D341Med (cell line): ENCODE results near the gene OVOL2.
A peak's percentile ranks its signal among the peaks of the same experiment; 100 is the strongest.
"Not testable (repeated sequence)": the region's sequence is repeated elsewhere in the genome, so short reads cannot be mapped to it uniquely, and the experiment has no call there.

ENCODE experiments used
- DNase-seq: peaks from one replicate; pipeline ENCODE4 v3.0.0; 2012; ENCODE audit warnings: low spot score

The OVOL2 gene

GRCh38 chr20:18057101-18057993 lies at the start of gene OVOL2:
Gene OVOL2, minus strand, starts transcription at chr20:18057916. Its CDS starts 282 bp downstream, at chr20:18057634.
- peak; percentile 56 for DNase-seq

DNA sequence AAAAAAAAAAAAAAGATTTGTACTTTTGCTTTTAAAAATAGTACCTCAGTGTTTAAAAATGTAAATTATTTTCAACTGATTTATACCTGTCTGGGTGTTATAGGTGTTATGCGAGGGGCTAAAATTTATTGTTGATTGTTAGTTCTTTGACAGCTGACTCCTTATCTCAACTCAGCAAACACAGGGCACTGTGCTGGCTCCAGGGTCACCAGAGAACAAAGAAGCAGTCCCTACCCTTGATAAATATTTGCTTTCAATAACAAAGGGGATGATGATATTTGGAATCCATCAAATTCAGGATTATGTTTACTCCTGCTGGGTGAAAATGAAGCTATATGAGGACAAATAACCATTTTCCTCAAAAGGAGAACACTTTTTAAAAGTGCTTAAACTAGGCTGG lies 45.8 kb upstream of the OVOL2 start:
- no peak for DNase-seq

- DNase-seq: no peak
These were observed 43.6 kb upstream of the OVOL2 start for GRCh38 chr20:18101125-18101810.

DNA sequence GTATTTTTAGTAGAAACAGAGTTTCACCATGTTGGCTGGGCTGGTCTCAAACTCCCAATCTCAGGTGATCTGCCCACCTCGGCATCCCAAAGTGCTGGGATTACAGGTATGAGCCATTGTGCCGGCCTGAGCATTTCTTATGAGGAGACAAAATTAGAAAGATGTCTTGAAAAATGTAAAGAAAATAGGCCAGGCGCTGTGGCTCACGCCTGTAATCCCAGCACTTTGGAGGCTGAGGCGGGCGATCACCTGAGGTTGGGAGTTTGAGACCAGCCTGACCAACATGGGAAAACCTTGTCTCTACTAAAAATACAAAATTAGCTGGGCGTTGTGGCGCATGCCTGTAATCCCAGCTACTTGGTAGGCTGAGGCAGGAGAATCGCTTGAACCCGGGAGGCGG lies 42.9 kb upstream of the OVOL2 start:
- not testable (repeated sequence) for DNase-seq

GRCh38 chr20:18094191-18094590 lies 36.5 kb upstream of the OVOL2 start:
- no peak for DNase-seq

GRCh38 chr20:18093388-18093787 lies 35.7 kb upstream of the OVOL2 start:
- DNase-seq: no peak

GRCh38 chr20:18092890-18093289 lies 35.2 kb upstream of the OVOL2 start:
- no peak for DNase-seq

GRCh38 chr20:18091623-18092022 lies 33.9 kb upstream of the OVOL2 start:
- no peak for DNase-seq

GRCh38 chr20:18090477-18090876 lies 32.8 kb upstream of the OVOL2 start:
- DNase-seq: no peak

- DNase-seq: no peak
These were observed 32.3 kb upstream of the OVOL2 start for GRCh38 chr20:18090044-18090443.

- not testable (repeated sequence) for DNase-seq
These were observed 31.1 kb upstream of the OVOL2 start for GRCh38 chr20:18088841-18089240.

GRCh38 chr20:18088298-18088697 lies 30.6 kb upstream of the OVOL2 start:
- not testable (repeated sequence) for DNase-seq

GRCh38 chr20:18087054-18087453 lies 29.3 kb upstream of the OVOL2 start:
- DNase-seq: no peak

- DNase-seq: not testable (repeated sequence)
These were observed 23.1 kb upstream of the OVOL2 start for GRCh38 chr20:18080836-18081235.

GRCh38 chr20:18079756-18080353 lies 22.1 kb upstream of the OVOL2 start:
- no peak for DNase-seq

DNA sequence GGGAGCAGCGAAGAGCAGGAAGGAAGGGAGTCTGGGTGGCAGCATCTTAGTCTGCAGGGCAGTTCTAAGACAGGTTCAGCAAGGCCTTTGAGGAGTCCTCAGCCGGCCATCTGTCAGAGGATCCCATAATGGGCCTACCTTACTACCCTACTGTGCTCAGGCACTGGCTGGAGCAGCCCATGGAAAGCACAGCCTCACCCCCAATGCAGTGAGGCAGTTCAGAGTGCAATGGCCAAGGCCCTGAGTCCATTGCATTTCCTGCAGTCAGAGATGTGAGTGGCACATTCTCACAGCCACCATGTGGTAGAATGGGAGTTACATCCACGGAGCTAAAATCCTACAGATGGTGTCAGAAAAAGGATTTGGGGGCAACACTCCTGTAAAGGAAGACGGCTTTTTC lies 19.4 kb upstream of the OVOL2 start:
- DNase-seq: no peak

GRCh38 chr20:18072532-18072931 lies 14.8 kb upstream of the OVOL2 start:
- DNase-seq: no peak

DNA sequence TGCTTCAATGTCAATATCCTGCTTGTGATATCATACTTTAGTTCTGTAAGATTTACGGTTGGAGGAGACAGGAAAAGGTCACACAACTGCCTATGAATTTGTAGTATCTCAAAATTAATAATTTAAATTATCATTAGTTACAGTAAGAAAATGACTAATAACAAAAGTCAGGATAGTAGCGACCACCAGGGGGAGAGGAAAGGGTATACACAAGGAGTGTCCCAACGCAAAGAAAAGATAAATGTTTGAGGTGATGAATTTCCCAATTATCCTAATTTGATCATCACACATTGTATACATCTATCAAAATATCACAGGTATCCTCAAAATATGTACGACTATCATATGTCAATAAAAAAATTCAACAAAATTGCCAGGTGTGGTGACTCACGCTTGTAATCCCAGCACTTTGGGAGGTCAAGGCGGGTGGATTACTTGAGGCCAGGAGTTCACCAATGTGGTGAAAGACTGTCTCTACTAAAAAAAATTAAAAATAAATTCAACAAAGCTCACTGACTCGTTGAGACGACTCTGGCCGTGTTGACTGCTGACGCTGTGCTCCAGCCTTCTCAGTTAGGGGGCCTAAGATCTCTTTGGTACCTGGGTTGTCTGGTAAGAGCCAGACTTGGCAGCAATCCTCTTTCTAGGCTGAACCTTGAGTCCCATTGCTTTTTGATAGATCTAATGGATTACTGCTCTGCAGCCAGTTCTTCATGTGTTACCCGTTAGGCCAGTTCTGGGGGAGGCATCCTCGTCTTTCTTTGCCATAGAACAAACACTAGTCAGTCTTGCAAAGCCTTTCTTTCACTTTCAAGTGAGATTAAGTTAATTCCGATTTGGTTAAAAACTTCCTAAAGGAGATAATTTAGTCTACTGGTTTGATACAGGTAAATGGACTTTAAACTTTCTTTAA lies 9.0 kb upstream of the OVOL2 start:
- DNase-seq: no peak

- no peak for DNase-seq
These were observed 6.0 kb upstream of the OVOL2 start for GRCh38 chr20:18063676-18064075.

DNA sequence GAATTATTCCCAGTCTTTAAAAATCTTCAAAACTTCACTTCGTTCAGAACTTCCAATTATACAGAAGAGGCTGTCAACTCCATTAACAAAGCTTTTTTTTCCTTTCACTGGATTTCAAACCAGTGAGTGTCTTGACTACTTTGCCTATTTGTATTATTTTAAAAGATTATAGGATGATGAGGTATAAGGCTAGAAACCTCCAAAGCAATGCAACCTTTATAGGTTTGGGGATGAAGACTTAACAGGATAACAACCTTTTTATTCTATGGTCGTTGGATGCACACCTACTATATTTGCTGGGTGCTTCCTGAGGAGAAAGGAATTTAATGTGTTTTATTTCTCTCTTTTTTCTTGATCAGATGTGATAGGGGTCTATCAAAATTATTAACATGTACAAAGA lies 1.9 kb upstream of the OVOL2 start:
- DNase-seq: no peak

GRCh38 chr20:18058661-18059467 lies 1.1 kb upstream of the OVOL2 start:
- peak; percentile 71 for DNase-seq
